Prostate gland (tissue), 2 donors: ENCODE results near the gene SNX32. TPM values are rescaled to one million over a fixed set of nuclear protein-coding genes. Genes with fewer than 3 reads are reported as not detected.

Experiments used
- DNase-seq: peaks from one replicate; pipeline ENCODE4 v3.0.0-alpha.2; 2019; ENCODE audit warnings: low spot score
- H3K27ac ChIP-seq, 2 donors: fragments of 200-600 bp; sonication (generic); 2 replicates each; pipeline ENCODE4 v1.5.1; 2017 to 2019
- H3K27me3 ChIP-seq: fragments of 200-600 bp; sonication (generic); replicated peaks from 2 replicates; pipeline ENCODE4 v1.5.1; 2019; ENCODE audit not compliant: insufficient read depth
- H3K36me3 ChIP-seq, 2 donors: fragments of 200-600 bp; sonication (generic); 1 replicate in 1 of 2; 2 replicates in 1 of 2; pipeline versions ENCODE4 v1.5.1 to v1.8.1; 2017 to 2019
- H3K4me1 ChIP-seq: fragments of 200-600 bp; sonication (generic); replicated peaks from 2 replicates; pipeline ENCODE4 v1.5.1; 2019
- H3K4me3 ChIP-seq, 2 donors: fragments of 200-600 bp; sonication (generic); 2 replicates each; pipeline ENCODE4 v1.5.1; 2017 to 2019
- H3K9me3 ChIP-seq: fragments of 200-600 bp; sonication (generic); 2 replicates; pipeline ENCODE4 v1.5.1; 2017
- POLR2A ChIP-seq: fragments of 450-650 bp; IDR thresholded peaks from one replicate; pipeline ENCODE4 v1.6.1; 2016; ENCODE audit warnings: antibody characterized with exemption, mild to moderate bottlenecking
- POLR2AphosphoS5 ChIP-seq: sonication (generic); formaldehyde crosslinking; IDR thresholded peaks from one replicate; pipeline ENCODE4 v1.6.1; 2017; ENCODE audit warnings: antibody characterized with exemption
- WGBS: methylation state at CpG from one replicate; pipeline ENCODE4 v1.1.5; 2018; 5-methylcytosine and 5-hydroxymethylcytosine counted together
- intact Hi-C: fragments of 100-400 bp; cut with DNase I; formaldehyde crosslinking; loops from one replicate; pipeline ENCODE4 v1.14.2; 2022
- total RNA-seq, 2 donors: library from RNA; depleted of rRNA; stranded (reverse); fragments of >200 nt; gene quantifications; one replicate each; pipeline ENCODE4 v1.1.0, GENCODE V29; 2016
- TF ChIP-seq, protein P1 (sequence below), 4 experiments: fragments of 200-600 bp in 2 of 4; fragments of 450-650 bp in 2 of 4; sonication (generic) in 2 of 4; IDR thresholded peaks; 1 replicate in 3 of 4; 2 replicates in 1 of 4; pipeline ENCODE4 v1.5.1; 2016 to 2019; ENCODE audit warnings: antibody characterized with exemption in 4 of 4, mild to moderate bottlenecking in 2 of 4, moderate library complexity in 2 of 4

SNX32 gene
- total RNA-seq, 2 donors from 2014 or later: 0.91 TPM; not detected in 1

DNA sequence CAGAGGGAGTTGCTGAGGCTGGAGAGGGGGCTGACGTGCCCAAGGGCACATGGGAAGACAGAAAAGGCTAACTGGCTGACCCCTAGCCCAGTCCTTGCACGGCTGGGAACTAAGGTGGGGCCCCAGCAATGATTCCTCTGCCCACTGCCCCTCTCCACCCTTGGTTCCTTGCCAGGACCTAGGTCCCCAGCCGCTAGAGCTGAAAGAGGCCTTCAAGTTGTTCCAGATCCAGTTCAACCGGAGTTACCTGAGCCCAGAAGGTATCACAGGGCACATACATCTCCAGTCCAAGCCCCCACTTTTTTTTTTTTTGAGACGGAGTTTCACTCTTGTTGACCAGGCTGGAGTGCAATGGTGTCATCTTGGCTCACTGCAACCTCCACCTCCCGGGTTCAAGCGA, 46.3 kb downstream of the SNX32 start:
- TF ChIP-seq POLR2A (no peak), POLR2AphosphoS5 (no peak)
- TF ChIP-seq, protein P1, sequence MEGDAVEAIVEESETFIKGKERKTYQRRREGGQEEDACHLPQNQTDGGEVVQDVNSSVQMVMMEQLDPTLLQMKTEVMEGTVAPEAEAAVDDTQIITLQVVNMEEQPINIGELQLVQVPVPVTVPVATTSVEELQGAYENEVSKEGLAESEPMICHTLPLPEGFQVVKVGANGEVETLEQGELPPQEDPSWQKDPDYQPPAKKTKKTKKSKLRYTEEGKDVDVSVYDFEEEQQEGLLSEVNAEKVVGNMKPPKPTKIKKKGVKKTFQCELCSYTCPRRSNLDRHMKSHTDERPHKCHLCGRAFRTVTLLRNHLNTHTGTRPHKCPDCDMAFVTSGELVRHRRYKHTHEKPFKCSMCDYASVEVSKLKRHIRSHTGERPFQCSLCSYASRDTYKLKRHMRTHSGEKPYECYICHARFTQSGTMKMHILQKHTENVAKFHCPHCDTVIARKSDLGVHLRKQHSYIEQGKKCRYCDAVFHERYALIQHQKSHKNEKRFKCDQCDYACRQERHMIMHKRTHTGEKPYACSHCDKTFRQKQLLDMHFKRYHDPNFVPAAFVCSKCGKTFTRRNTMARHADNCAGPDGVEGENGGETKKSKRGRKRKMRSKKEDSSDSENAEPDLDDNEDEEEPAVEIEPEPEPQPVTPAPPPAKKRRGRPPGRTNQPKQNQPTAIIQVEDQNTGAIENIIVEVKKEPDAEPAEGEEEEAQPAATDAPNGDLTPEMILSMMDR (IDR thresholded peaks at IDR 0.05): no peak
- no peak for DNase-seq
- Histone ChIP-seq H3K27me3 (no peaks in the 10 kb centered on the region), H3K9me3 (no peaks in the 10 kb centered on the region), H3K4me1 (no peaks in the 10 kb centered on the region), H3K27ac (no peak overlapping the region), H3K4me3 (no peak overlapping the region), H3K36me3 (no peaks in the 10 kb centered on the region)
- 70% methylated on average over 7 of the region's 7 CpGs for WGBS
- intact Hi-C loops: no loop called here

DNA sequence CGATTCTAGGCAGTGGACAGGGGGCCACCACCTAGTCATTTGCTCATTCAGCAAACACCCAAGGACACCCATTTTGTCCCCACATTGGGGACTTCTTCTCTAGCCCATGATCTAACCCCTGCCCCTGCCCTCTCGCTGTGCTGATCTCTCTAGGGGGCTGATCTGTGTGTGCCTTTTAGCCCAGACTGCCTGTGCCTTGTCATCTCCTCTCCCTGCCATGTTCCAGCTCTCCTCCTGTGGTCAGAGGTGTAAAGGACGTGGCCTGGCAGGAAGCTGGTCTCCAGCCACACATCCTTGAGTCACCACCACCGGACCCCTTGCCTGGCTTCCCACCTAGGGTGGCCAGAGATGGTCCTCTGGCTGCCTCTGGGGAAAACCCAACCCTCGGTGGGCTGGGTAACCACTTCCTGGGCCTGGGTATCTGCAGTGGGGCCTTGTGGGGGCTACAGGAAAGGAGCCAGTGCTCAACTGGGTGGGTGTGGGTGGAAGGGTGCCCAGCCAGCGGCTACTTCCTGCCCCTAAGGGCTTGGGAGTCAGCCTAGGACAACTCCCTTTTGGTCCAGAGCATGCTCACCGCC, 47.2 kb downstream of the SNX32 start:
- Histone ChIP-seq H3K4me3 (no peak overlapping the region), H3K4me1 (no peaks in the 10 kb centered on the region), H3K27ac (no peak overlapping the region), H3K27me3 (no peaks in the 10 kb centered on the region), H3K9me3 (no peaks in the 10 kb centered on the region), H3K36me3 (no peaks in the 10 kb centered on the region)
- WGBS: 59% methylated on average over 7 of the region's 7 CpGs
- TF ChIP-seq POLR2AphosphoS5 (no peak), POLR2A (no peak)
- TF ChIP-seq, protein P1 (IDR thresholded peaks at IDR 0.05): no peak
- DNase-seq: no peak
- intact Hi-C loops: no loop called here

DNA sequence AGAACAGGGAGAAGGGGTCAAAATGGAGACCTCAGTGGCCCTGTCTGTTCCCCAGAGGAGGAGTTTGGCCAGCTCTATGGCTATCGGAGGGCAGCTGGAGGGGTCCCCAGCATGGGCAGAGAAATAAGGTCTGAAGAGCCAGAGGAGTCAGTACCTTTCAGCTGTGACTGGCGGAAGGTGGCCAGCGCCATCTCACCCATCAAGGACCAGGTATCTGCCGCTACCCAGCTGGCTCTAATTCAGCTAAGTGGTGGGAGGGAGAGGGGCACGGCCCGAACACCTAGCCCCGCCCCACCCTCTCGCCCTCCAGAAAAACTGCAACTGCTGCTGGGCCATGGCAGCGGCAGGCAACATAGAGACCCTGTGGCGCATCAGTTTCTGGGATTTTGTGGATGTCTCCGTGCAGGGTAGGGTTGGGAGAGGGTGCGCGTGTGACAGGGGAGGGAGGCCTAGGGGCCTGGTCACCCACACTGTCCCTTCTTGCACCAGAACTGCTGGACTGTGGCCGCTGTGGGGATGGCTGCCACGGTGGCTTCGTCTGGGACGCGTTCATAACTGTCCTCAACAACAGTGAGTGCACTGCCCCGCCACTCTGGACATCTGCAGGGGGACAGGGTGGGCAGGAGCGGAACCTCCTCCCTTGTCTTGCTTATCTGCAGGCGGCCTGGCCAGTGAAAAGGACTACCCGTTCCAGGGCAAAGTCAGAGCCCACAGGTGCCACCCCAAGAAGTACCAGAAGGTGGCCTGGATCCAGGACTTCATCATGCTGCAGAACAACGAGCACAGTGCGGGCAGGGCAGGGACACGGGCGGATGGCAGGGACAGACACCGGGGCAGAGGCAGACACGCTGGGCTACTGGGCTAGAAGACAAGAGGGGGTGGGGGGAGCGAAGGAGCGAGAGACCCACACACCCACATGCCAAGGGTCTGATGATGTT, 48.6 kb downstream of the SNX32 start:
- WGBS: 85% methylated on average over 30 of the region's 30 CpGs
- Histone ChIP-seq H3K4me3 (no peak overlapping the region), H3K9me3 (no peaks in the 10 kb centered on the region), H3K36me3 (no peaks in the 10 kb centered on the region), H3K4me1 (peaks cover 2% of the 10 kb centered on the region), H3K27ac (no peak overlapping the region), H3K27me3 (no peaks in the 10 kb centered on the region)
- DNase-seq: no peak
- intact Hi-C loops: no loop called here
- TF ChIP-seq POLR2AphosphoS5: no peak
- TF ChIP-seq POLR2A: no peak
- TF ChIP-seq, protein P1 (IDR thresholded peaks at IDR 0.05): no peak

DNA sequence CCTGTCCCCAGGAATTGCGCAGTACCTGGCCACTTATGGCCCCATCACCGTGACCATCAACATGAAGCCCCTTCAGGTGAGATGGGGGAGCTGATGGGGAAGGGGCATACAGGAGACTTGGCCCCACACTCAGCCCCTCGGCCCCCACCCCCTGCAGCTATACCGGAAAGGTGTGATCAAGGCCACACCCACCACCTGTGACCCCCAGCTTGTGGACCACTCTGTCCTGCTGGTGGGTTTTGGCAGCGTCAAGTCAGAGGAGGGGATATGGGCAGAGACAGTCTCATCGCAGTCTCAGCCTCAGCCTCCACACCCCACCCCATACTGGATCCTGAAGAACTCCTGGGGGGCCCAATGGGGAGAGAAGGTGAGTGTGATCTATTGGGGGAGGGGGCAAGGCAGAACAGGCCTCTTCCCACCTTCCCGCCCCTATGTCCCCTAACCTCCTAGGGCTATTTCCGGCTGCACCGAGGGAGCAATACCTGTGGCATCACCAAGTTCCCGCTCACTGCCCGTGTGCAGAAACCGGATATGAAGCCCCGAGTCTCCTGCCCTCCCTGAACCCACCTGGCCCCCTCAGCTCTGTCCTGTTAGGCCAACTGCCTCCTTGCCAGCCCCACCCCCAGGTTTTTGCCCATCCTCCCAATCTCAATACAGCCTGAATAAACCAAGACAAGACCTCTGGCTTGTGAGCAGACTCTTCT, 49.4 kb downstream of the SNX32 start:
- intact Hi-C loops: no loop called here
- WGBS: 91% methylated on average over 13 of the region's 13 CpGs
- DNase-seq: no peak
- no peak overlapping the region for H3K4me3 ChIP-seq
- H3K36me3 ChIP-seq: no peaks in the 10 kb centered on the region
- no peaks in the 10 kb centered on the region for H3K9me3 ChIP-seq
- peaks cover 7% of the 10 kb centered on the region for H3K4me1 ChIP-seq
- no peak overlapping the region for H3K27ac ChIP-seq
- TF ChIP-seq, protein P1 (IDR thresholded peaks at IDR 0.05): no peak
- TF ChIP-seq POLR2A (no peak), POLR2AphosphoS5 (no peak)
- H3K27me3 ChIP-seq: no peaks in the 10 kb centered on the region
